ENCODE data around the gene ARHGEF4. TPM values are rescaled to one million over a fixed set of nuclear protein-coding genes. Genes with fewer than 3 reads are reported as not detected.

Gene ARHGEF4
- total RNA-seq, 1 donor from 2014 or later: 0.40 TPM

GRCh38 chr2:130850788-130851623, 14.3 kb downstream of the ARHGEF4 start:
- DNase-seq (ENCODE audit: low read depth): no peak

- no peak for DNase-seq (ENCODE audit: low read depth)
These were observed 15.1 kb downstream of the ARHGEF4 start for GRCh38 chr2:130851624-130852382.

GRCh38 chr2:130852521-130853115, 15.9 kb downstream of the ARHGEF4 start:
- no peak for DNase-seq (ENCODE audit: low read depth)

- no peak for DNase-seq (ENCODE audit: low read depth)
These were observed 16.7 kb downstream of the ARHGEF4 start for GRCh38 chr2:130853391-130853790.

GRCh38 chr2:130854301-130854700, 17.6 kb downstream of the ARHGEF4 start:
- no peak for DNase-seq (ENCODE audit: low read depth)

DNA sequence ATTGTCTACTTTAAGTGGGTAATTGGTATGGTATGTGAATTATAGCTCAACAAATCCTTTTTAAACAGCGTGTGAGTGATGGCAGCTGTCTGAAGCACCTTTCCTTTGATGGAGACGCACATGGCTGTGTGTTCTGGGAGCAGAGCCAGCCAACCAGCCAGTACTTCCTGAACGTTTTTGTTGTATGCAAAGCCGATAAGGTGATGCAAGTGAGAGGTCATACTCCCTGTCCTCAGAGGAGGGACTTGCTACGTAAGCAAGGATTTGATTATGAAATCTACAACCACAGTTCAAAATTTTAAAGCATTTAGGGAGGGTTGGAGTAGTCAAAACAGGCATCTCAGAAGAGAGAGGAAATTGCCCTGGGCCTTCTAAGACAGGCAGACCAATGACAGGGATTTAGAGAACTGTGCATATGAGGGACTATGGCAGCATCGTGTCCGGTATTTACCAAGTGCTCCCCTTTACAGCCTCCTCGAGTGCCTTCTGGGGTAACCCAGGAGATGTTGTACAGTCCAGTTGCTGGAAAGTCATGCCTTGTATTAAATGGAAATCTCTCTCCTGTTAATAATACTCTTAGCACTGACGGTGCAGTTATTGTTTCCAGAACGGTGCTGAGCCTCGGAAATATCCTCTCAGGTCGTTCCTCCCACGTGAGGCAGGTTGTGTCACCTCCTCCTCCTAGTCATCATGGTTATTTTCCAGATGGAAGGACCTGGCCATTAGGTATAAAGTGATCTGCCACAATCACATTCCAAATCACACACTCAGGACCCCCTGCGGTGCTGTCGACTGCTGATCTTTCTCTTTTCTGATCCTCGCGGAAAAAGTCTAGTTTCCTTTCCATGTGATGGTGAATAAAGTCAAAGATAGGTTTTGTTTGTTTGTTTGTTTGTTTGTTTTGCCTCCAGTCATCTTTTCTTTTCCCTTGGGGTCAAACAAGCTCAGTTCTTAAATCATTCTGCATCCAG, 28.4 kb downstream of the ARHGEF4 start:
- peak; percentile 35 for DNase-seq (ENCODE audit: low read depth)

DNA sequence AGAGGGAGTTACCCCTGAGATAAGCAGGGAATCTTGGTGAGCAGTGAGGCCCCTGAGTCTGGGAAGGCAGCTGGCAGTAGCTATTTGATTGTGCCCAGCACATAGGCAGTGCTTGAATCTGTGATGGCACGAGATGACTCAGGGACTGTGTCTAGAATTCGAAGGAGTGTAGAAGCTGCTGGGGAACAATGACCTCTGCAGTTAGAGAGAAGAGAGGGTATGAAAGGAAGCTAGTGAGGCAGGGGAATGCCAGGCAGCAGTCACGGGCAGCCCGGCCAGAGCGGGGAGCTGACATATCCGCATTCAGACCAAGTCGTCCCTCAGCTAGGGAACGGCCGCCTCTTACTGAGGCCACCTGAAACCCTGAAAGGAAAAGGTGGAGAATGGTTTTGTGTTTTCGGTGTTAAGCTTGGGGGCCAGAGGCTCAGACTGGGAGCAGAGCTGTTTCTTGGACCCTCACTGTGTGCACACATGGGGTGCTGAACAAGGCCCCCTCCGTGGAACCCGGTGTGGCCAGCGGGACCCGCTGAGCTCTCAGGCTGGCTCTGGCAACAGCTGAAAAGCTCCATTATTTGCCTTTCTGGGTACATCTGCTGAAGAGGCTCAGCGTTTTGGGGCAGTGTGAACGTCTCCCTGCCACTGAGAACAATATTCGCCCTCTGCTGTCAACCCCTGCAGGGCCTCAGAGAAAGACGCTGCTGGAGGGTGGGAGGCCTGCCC, 32.9 kb downstream of the ARHGEF4 start:
- DNase-seq (ENCODE audit: low read depth): no peak

DNA sequence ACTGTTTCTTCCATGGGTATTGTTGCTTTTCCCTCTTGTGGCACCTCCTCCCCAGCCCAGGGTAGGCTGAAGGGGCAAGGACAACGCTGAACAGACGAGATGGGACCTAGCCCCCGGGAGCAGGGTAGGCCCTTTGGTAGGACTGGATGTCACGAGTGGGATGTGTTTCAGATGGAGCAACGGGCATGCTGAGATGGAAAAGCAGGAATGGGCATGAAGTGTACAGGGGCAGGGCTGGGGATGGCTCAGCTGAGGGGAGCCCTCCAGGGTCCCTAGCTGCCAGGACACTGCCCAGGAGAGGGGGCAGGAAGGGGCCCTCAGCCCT, 33.4 kb downstream of the ARHGEF4 start:
- DNase-seq (ENCODE audit: low read depth): no peak

- no peak for DNase-seq (ENCODE audit: low read depth)
These were observed 34.1 kb downstream of the ARHGEF4 start for GRCh38 chr2:130870779-130871178.

DNA sequence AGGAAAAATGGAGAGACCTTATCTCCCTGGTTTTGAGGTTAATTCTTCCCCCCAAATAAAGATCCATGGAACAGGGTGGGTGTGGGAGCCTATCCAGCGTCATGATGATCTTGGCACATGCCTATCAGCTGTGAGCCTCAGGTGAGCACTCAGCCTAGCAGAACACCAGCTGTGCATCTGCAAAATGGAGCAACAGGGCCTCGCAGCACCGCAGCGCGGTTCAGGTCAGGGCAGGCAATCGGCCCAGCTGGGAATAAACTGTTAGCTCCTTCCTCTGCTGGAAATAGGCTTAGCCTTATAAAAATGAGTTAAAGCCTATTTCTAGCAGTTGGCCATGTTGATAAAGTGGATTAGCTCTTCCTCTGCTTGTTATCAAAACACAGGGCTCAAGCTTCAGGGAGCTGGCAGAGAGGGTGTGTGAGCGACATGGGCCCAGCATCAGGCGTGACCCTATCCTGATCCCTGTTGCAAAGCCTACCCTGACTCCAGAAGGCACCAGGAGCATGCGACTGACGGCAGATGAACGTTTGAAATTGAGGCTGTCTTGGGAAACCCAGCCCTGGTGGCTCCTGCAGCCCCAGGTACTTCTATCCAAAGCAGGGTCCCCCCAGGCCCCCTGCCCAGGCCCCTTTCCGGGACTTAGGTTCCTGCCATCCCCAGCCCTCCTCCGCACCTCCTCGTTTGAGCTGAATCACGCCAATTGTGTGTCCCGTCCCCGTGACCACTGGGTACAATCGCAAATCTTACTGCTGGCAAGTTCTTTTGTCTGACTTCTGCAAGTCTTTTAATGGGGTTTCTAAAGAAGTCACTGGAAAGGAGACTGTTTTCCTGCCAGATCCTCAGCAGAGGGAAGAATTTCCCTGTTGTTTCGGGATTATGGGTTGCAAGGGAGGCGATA, 35.4 kb downstream of the ARHGEF4 start:
- no peak for DNase-seq (ENCODE audit: low read depth)

DNA sequence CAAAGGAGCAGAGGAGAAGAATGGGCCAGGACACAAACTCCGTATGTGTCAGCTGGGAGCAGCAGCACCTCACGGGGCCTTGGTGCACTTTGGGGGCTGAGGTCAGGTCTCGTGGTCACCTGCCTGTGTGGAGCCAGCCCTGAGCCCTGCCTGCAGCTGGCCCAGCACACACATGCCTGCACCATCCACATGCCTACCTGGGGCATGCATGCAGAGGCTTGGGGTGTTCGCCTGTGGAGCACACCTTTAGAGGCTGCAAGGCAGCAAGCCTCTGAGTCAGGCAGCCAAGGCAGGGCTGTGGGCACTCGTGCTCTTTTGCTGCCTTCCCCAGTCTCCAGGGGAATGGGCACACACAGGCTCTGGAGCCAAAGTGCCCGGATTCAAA, 36.0 kb downstream of the ARHGEF4 start:
- DNase-seq (ENCODE audit: low read depth): no peak

- peak; percentile 45 for DNase-seq (ENCODE audit: low read depth)
These were observed 37.1 kb downstream of the ARHGEF4 start for GRCh38 chr2:130873700-130874346.

- DNase-seq (ENCODE audit: low read depth): no peak
These were observed 37.8 kb downstream of the ARHGEF4 start for GRCh38 chr2:130874512-130874911.

DNA sequence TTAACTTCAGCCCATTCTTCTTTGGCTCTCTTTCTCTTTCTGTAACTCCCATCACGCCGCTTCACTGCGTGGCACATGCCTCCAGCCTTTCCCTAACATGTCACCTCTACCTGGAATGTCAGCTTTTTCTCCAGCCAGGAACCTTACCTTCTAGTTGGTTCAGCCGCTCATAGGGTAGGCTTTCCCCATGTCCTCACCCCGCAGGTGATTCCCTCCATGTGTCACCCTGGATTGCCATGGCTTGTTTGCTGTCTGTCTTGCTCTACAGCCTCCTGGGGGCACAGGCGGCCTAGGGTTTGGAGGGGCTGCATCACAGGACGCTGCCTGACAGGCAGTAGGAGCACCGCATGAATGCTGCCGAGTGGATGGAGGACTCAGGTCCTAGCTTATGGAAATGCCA, 39.2 kb downstream of the ARHGEF4 start:
- no peak for DNase-seq (ENCODE audit: low read depth)

- no peak for DNase-seq (ENCODE audit: low read depth)
These were observed 40.5 kb downstream of the ARHGEF4 start for GRCh38 chr2:130877258-130877657.

DNA sequence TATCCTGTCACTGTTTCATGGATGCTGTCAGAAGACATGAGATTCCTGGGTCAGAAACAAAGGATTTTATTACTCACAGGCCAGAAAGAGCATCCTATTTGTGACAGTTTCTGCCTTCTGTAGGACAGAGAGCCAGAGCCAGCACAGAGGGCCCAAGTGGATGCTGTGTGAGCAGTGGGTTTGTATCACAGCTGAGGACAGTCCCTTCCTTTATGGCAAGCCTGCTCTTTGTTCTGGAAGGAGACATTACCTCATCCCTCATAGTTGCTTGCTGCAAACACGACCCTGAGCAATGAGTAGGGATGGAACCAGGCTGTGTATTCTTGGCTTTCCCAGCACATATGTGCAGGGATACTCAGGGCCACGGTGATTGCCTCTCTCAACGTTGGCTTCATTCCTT, 41.6 kb downstream of the ARHGEF4 start:
- no peak for DNase-seq (ENCODE audit: low read depth)

DNA sequence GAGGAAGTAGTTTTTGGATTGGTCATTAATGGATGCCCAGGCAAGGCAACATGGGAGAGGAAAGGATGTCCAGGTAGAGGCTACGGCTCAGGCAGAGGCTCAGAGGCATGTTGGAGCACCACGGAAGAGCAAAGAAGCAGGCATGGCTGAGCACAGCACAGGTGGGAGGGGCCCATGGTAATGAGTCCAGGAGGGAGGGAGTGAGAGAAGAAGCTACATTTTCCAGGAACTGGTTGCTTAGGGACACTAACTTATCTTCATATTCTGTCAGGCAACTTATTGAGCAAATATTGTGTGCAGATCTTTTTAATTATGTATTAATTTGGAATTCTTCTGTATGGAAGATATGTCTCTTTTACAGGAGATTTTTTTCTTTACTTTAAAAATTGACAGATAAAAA, 42.2 kb downstream of the ARHGEF4 start:
- no peak for DNase-seq (ENCODE audit: low read depth)

GRCh38 chr2:130882111-130882690, 45.5 kb downstream of the ARHGEF4 start:
- DNase-seq (ENCODE audit: low read depth): no peak

DNA sequence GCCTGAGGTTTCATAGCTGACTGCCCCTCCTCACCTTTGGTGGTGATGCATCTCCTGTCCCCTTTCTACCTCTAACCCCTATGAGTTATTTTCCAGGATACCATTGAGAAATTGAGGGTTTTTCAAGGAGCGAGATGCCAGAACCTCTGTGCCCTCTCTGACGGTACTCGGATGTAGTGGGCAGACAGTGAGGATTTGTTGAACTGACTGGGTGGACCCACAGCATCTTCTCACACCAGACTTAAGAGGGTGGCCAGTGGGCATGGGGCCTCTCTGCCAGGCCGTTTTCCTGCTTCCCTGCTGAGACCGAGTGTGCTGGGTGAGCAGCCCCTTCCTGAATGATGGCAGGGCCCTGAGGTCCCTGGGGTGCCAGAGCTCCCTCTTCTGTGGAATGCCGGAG, 46.3 kb downstream of the ARHGEF4 start:
- no peak for DNase-seq (ENCODE audit: low read depth)

All from renal cortical epithelial cell (primary cell).